GM18505 (cell line): ENCODE measurements around the gene RABL3.
A peak's percentile ranks its signal among the peaks of the same experiment; 100 is the strongest.
"Not testable (repeated sequence)": the region's sequence is repeated elsewhere in the genome, so short reads cannot be mapped to it uniquely, and the experiment has no call there.

Experiments
- ATAC-seq: cut with Tn5 transposase; IDR thresholded peaks from one replicate; pipeline ENCODE4 v1.9.1; 2021; ENCODE audit not compliant: unreplicated experiment
- POLR2A ChIP-seq: IDR thresholded peaks from 4 replicates; pipeline ENCODE4 v1.6.1; 2011; ENCODE audit warnings: borderline replicate concordance; ENCODE audit not compliant: insufficient read depth, insufficient read length; ENCODE audit errors: extremely low read depth

RABL3 gene

GRCh38 chr3:120683671-120684301 is 58.5 kb downstream of the RABL3 start:
- ATAC-seq: no peak
- no peak for TF ChIP-seq POLR2A

GRCh38 chr3:120683213-120683612 is 59.1 kb downstream of the RABL3 start:
- no peak for ATAC-seq
- no peak for TF ChIP-seq POLR2A

GRCh38 chr3:120682095-120682681 is 60.1 kb downstream of the RABL3 start, which contains the start of gene HGD:
Gene HGD (minus strand): TSS chr3:120682239. CDS start chr3:120682111, 128 bp downstream.
- TF ChIP-seq POLR2A: no peak
- ATAC-seq: no peak

- no peak for TF ChIP-seq POLR2A
- no peak for ATAC-seq
Measured at GRCh38 chr3:120681506-120682038, 60.7 kb downstream of the RABL3 start.

- no peak for ATAC-seq
- TF ChIP-seq POLR2A: no peak
Measured at GRCh38 chr3:120681018-120681417, 61.3 kb downstream of the RABL3 start.

- TF ChIP-seq POLR2A: no peak
- ATAC-seq: no peak
Measured at GRCh38 chr3:120680193-120680894, 62.0 kb downstream of the RABL3 start.

- ATAC-seq: no peak
- TF ChIP-seq POLR2A: no peak
Measured at GRCh38 chr3:120678984-120679383, 63.3 kb downstream of the RABL3 start.

- no peak for TF ChIP-seq POLR2A
- ATAC-seq: peak; percentile 77
Measured at GRCh38 chr3:120678331-120678947, 63.9 kb downstream of the RABL3 start.

GRCh38 chr3:120677193-120677592 is 65.1 kb downstream of the RABL3 start:
- ATAC-seq: not testable (repeated sequence)

GRCh38 chr3:120673116-120673515 is 69.2 kb downstream of the RABL3 start:
- TF ChIP-seq POLR2A: no peak
- ATAC-seq: no peak

GRCh38 chr3:120670576-120670975 is 71.7 kb downstream of the RABL3 start:
- ATAC-seq: no peak
- no peak for TF ChIP-seq POLR2A

- no peak for TF ChIP-seq POLR2A
- ATAC-seq: no peak
Measured at GRCh38 chr3:120664926-120665325, 77.4 kb downstream of the RABL3 start.

- no peak for TF ChIP-seq POLR2A
- no peak for ATAC-seq
Measured at GRCh38 chr3:120661945-120662344, 80.4 kb downstream of the RABL3 start.
